Measurements from ENCODE around the gene SPEF2.
"Not testable (repeated sequence)": the region's sequence is repeated elsewhere in the genome, so short reads cannot be mapped to it uniquely, and the experiment has no call there.

DNA sequence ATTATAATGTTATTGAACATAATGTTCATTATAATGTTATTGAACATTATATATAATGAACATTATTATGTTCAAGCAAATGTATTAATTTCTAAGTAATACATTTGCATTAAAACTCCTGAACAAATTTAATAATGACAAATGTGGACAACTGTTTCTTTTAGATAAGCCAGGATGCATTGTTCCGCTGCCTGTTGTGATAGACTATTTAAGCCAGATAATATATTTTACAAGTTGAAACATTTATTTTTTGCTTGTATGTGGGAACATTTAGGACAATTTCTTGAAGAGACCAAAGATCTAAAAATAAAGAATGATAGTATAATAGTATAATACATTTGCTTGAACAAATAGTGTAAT lies 54.6 kb downstream of the SPEF2 start:
- TF ChIP-seq, protein P1, sequence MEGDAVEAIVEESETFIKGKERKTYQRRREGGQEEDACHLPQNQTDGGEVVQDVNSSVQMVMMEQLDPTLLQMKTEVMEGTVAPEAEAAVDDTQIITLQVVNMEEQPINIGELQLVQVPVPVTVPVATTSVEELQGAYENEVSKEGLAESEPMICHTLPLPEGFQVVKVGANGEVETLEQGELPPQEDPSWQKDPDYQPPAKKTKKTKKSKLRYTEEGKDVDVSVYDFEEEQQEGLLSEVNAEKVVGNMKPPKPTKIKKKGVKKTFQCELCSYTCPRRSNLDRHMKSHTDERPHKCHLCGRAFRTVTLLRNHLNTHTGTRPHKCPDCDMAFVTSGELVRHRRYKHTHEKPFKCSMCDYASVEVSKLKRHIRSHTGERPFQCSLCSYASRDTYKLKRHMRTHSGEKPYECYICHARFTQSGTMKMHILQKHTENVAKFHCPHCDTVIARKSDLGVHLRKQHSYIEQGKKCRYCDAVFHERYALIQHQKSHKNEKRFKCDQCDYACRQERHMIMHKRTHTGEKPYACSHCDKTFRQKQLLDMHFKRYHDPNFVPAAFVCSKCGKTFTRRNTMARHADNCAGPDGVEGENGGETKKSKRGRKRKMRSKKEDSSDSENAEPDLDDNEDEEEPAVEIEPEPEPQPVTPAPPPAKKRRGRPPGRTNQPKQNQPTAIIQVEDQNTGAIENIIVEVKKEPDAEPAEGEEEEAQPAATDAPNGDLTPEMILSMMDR (IDR thresholded peaks at IDR 0.05), result not testable (repeated sequence)
- TF ChIP-seq POLR2AphosphoS5 (IDR thresholded peaks at IDR 0.05), result not testable (repeated sequence)

Data from suprapubic skin (tissue), 3 donors.